H9 (cell line): ENCODE measurements around the gene NFX1. TPM values are rescaled to one million over a fixed set of nuclear protein-coding genes. Genes with fewer than 3 reads are reported as not detected.
"Not testable (repeated sequence)": the region's sequence is repeated elsewhere in the genome, so short reads cannot be mapped to it uniquely, and the experiment has no call there.

Source experiments
- DNase-seq: peaks from one replicate; pipeline ENCODE4 v3.0.0-alpha.2; 2017
- H2AFZ ChIP-seq: one replicate; pipeline ENCODE4 v1.6.1; 2013; ENCODE audit warnings: mild to moderate bottlenecking, low read length, control low read depth, moderate library complexity
- H2AK5ac ChIP-seq: 2 replicates; pipeline ENCODE4 v1.6.1; 2013; ENCODE audit warnings: low read length, control low read depth, mixed read lengths; ENCODE audit not compliant: insufficient read length
- H2BK120ac ChIP-seq: one replicate; pipeline ENCODE4 v1.6.1; 2013; ENCODE audit warnings: low read depth, mild to moderate bottlenecking, low read length, control low read depth, inconsistent platforms; ENCODE audit not compliant: poor library complexity, severe bottlenecking
- H2BK12ac ChIP-seq: 2 replicates; pipeline ENCODE4 v1.6.1; 2013; ENCODE audit warnings: low read length, control low read depth, mixed read lengths, low read depth; ENCODE audit not compliant: insufficient read length
- H2BK15ac ChIP-seq: 2 replicates; pipeline ENCODE4 v1.6.1; 2013; ENCODE audit warnings: low read depth, low read length, control low read depth
- H2BK20ac ChIP-seq: one replicate; pipeline ENCODE4 v1.6.1; 2013; ENCODE audit warnings: low read depth, mild to moderate bottlenecking, low read length, control low read depth, inconsistent platforms; ENCODE audit not compliant: poor library complexity, severe bottlenecking
- H2BK5ac ChIP-seq: 2 replicates; pipeline ENCODE4 v1.6.1; 2013; ENCODE audit warnings: low read length, control low read depth, mixed read lengths; ENCODE audit not compliant: insufficient read length
- H3K14ac ChIP-seq: 2 replicates; pipeline ENCODE4 v1.6.1; 2013; ENCODE audit warnings: low read length, control low read depth; ENCODE audit not compliant: insufficient read depth
- H3K18ac ChIP-seq: 2 replicates; pipeline ENCODE4 v1.6.1; 2013; ENCODE audit warnings: low read depth, mild to moderate bottlenecking, mixed read lengths, low read length, control low read depth; ENCODE audit not compliant: insufficient read length
- H3K23ac ChIP-seq: 2 replicates; pipeline ENCODE4 v1.6.1; 2013; ENCODE audit warnings: low read length, control low read depth, mixed read lengths, low read depth; ENCODE audit not compliant: insufficient read length
- H3K23me2 ChIP-seq: 2 replicates; pipeline ENCODE4 v1.6.1; 2013; ENCODE audit warnings: low read depth, mild to moderate bottlenecking, mixed read lengths, low read length, control low read depth; ENCODE audit not compliant: insufficient read length, poor library complexity, severe bottlenecking
- H3K27ac ChIP-seq: 2 replicates; pipeline ENCODE4 v1.5.1; 2013; ENCODE audit warnings: low read length, control low read depth, mixed read lengths, low read depth; ENCODE audit not compliant: insufficient read length
- H3K27me3 ChIP-seq: 2 replicates; pipeline ENCODE4 v1.6.1; 2013; ENCODE audit warnings: low read length, control low read depth, inconsistent platforms; ENCODE audit not compliant: insufficient read depth
- H3K4ac ChIP-seq: 2 replicates; pipeline ENCODE4 v1.6.1; 2013; ENCODE audit warnings: low read depth, mild to moderate bottlenecking, control low read depth, inconsistent platforms, low read length, moderate library complexity
- H3K4me1 ChIP-seq: 2 replicates; pipeline ENCODE4 v1.6.1; 2013; ENCODE audit warnings: low read length, control low read depth, inconsistent platforms; ENCODE audit not compliant: insufficient read depth
- H3K4me2 ChIP-seq: 2 replicates; pipeline ENCODE4 v1.6.1; 2013; ENCODE audit warnings: low read length, control low read depth, mixed read lengths; ENCODE audit not compliant: insufficient read length, insufficient read depth
- H3K56ac ChIP-seq: 2 replicates; pipeline ENCODE4 v1.6.1; 2013; ENCODE audit warnings: low read depth, mild to moderate bottlenecking, mixed read lengths, low read length, control low read depth; ENCODE audit not compliant: insufficient read length
- H3K79me1 ChIP-seq: 2 replicates; pipeline ENCODE4 v1.6.1; 2013; ENCODE audit warnings: low read depth, mild to moderate bottlenecking, moderate library complexity, low read length, control low read depth, inconsistent platforms; ENCODE audit not compliant: insufficient read depth, poor library complexity, severe bottlenecking
- H3K79me2 ChIP-seq: 2 replicates; pipeline ENCODE4 v1.6.1; 2013; ENCODE audit warnings: low read length, control low read depth, inconsistent platforms; ENCODE audit not compliant: insufficient read depth
- H3K9ac ChIP-seq: 2 replicates; pipeline ENCODE4 v1.6.1; 2013; ENCODE audit warnings: low read length, control low read depth, mixed read lengths; ENCODE audit not compliant: insufficient read length; ENCODE audit errors: extremely low read depth
- H3K9me3 ChIP-seq: one replicate; pipeline ENCODE4 v1.6.1; 2013; ENCODE audit warnings: low read depth, low read length, inconsistent platforms; ENCODE audit not compliant: control insufficient read depth
- H3T11ph ChIP-seq: one replicate; pipeline ENCODE4 v1.6.1; 2013; ENCODE audit warnings: mild to moderate bottlenecking, low read length, control low read depth, inconsistent platforms
- H4K20me1 ChIP-seq: one replicate; pipeline ENCODE4 v1.6.1; 2013; ENCODE audit not compliant: control insufficient read depth, insufficient read length, insufficient read depth
- H4K5ac ChIP-seq: 2 replicates; pipeline ENCODE4 v1.6.1; 2013; ENCODE audit warnings: low read depth, mild to moderate bottlenecking, mixed read lengths, low read length, control low read depth; ENCODE audit not compliant: insufficient read length
- H4K8ac ChIP-seq: replicated peaks from 2 replicates; pipeline ENCODE4 v1.6.1; 2013; ENCODE audit warnings: low read length, control low read depth, mixed read lengths, low read depth; ENCODE audit not compliant: insufficient read length
- H4K91ac ChIP-seq: 2 replicates; pipeline ENCODE4 v1.6.1; 2013; ENCODE audit warnings: low read depth, mild to moderate bottlenecking, moderate library complexity, mixed read lengths, low read length, control low read depth; ENCODE audit not compliant: insufficient read length
- H3K27ac Mint-ChIP-seq, 3 experiments: 2 replicates in 2 of 3; 3 replicates in 1 of 3; pipeline ENCODE4 v1.8.0; 2020 to 2021; ENCODE audit warnings: mixed read lengths in 3 of 3, mild to moderate bottlenecking in 1 of 3, moderate library complexity in 1 of 3
- H3K27me3 Mint-ChIP-seq: 2 replicates; pipeline ENCODE4 v1.8.0; 2021; ENCODE audit warnings: low read depth, mild to moderate bottlenecking, moderate library complexity, mixed read lengths
- H3K36me3 Mint-ChIP-seq, 3 experiments: 2 replicates in 2 of 3; 3 replicates in 1 of 3; pipeline ENCODE4 v1.8.0; 2020 to 2021; ENCODE audit warnings: low read depth in 3 of 3, mixed read lengths in 3 of 3; ENCODE audit not compliant: insufficient read depth in 1 of 3
- H3K4me1 Mint-ChIP-seq, 2 experiments: 2 replicates each; pipeline ENCODE4 v1.8.0; 2020; ENCODE audit warnings: mixed read lengths in 2 of 2
- H3K4me3 Mint-ChIP-seq, 2 experiments: 2 replicates in 1 of 2; 3 replicates in 1 of 2; pipeline ENCODE4 v1.8.0; 2020 to 2021; ENCODE audit warnings: mild to moderate bottlenecking in 2 of 2, mixed read lengths in 2 of 2, moderate library complexity in 1 of 2
- H3K9me3 Mint-ChIP-seq, 2 experiments: 2 replicates in 1 of 2; 3 replicates in 1 of 2; pipeline ENCODE4 v1.8.0; 2020; ENCODE audit warnings: mild to moderate bottlenecking in 2 of 2, mixed read lengths in 2 of 2, moderate library complexity in 1 of 2
- CTCF ChIP-seq: fragments of 200-600 bp; sonication (generic); conservative IDR thresholded peaks from 3 replicates; pipeline ENCODE4 v1.8.0; 2021; ENCODE audit warnings: antibody characterized with exemption, mild to moderate bottlenecking
- WGBS: extraction: QIAGEN DNeasy Blood & Tissue Kit; methylation state at CpG from one replicate; pipeline ENCODE4 v1.1.7; 2013; ENCODE audit warnings: missing lambda C conversion rate, low lambda C conversion rate, mixed read lengths; ENCODE audit not compliant: insufficient read length; ENCODE audit errors: extremely low coverage; 5-methylcytosine and 5-hydroxymethylcytosine counted together
- total RNA-seq: library from RNA; stranded (reverse); gene quantifications from 2 replicates; pipeline ENCODE4 v1.2.1, GENCODE V29; 2021

NFX1 gene
- total RNA-seq, 1 experiment from 2014 or later = 35.1 TPM

GRCh38 chr9:33355933-33356332 lies 65.6 kb downstream of the NFX1 start:
- TF ChIP-seq CTCF = no peak
- no peak overlapping the region for H2AFZ ChIP-seq
- H4K5ac ChIP-seq = no peak overlapping the region
- no peak overlapping the region for H2BK15ac ChIP-seq
- no peaks in the 10 kb centered on the region for H3K4me1 Mint-ChIP-seq
- H3K18ac ChIP-seq = no peak overlapping the region
- no peak overlapping the region for H4K91ac ChIP-seq
- no peaks in the 10 kb centered on the region for H3K79me2 ChIP-seq
- H3K27ac ChIP-seq = no peak overlapping the region
- H3K27me3 Mint-ChIP-seq = no peaks in the 10 kb centered on the region
- H3K9me3 Mint-ChIP-seq = no peaks in the 10 kb centered on the region
- no peaks in the 10 kb centered on the region for H3K79me1 ChIP-seq
- H3K9me3 ChIP-seq = no peaks in the 10 kb centered on the region
- no peak overlapping the region for H3K4ac ChIP-seq
- no peak overlapping the region for H3K4me3 Mint-ChIP-seq
- no peaks in the 10 kb centered on the region for H4K20me1 ChIP-seq
- H4K8ac ChIP-seq = no peak overlapping the region
- no peak overlapping the region for H2BK5ac ChIP-seq
- H3K14ac ChIP-seq = no peak overlapping the region
- H2BK120ac ChIP-seq = no peak overlapping the region
- no peaks in the 10 kb centered on the region for H3K27me3 ChIP-seq
- DNase-seq = no peak
- H3K23me2 ChIP-seq = no peaks in the 10 kb centered on the region
- no peak overlapping the region for H3K27ac Mint-ChIP-seq
- no peak overlapping the region for H3K56ac ChIP-seq
- no peak overlapping the region for H3K9ac ChIP-seq
- no peak overlapping the region for H3K23ac ChIP-seq
- no peak overlapping the region for H3K4me2 ChIP-seq
- no peak overlapping the region for H2BK12ac ChIP-seq
- H2BK20ac ChIP-seq = no peak overlapping the region
- H3T11ph ChIP-seq = no peak overlapping the region
- peaks cover 3 to 18% (median 6%) of the 10 kb centered on the region in 3 experiments; a peak in 3 of 7 replicates for H3K36me3 Mint-ChIP-seq
- no CpG with 5 or more reads among the region's 1 CpG for WGBS
- H2AK5ac ChIP-seq = no peak overlapping the region
- no peaks in the 10 kb centered on the region for H3K4me1 ChIP-seq

- not testable (repeated sequence) for H3K23ac ChIP-seq, H2BK120ac ChIP-seq, H3K9me3 Mint-ChIP-seq, H3K4me3 Mint-ChIP-seq, H3K56ac ChIP-seq, H3K27ac Mint-ChIP-seq, H3K4me2 ChIP-seq, H4K5ac ChIP-seq, H2BK12ac ChIP-seq, H3K9me3 ChIP-seq, H3K27me3 Mint-ChIP-seq, H2BK15ac ChIP-seq, H4K8ac ChIP-seq, H4K91ac ChIP-seq, H3K4me1 Mint-ChIP-seq, H3K27ac ChIP-seq, H3K18ac ChIP-seq, DNase-seq, H3K27me3 ChIP-seq, H3K14ac ChIP-seq, H3K79me1 ChIP-seq, H2AK5ac ChIP-seq, H3K4me1 ChIP-seq, H3T11ph ChIP-seq, H3K4ac ChIP-seq, H4K20me1 ChIP-seq, H2AFZ ChIP-seq, H2BK5ac ChIP-seq, H3K23me2 ChIP-seq, H2BK20ac ChIP-seq, H3K9ac ChIP-seq, H3K79me2 ChIP-seq
- no CpG with 5 or more reads among the region's 3 CpGs for WGBS
- peaks cover 2 to 18% (median 3%) of the 10 kb centered on the region in 3 experiments; a peak in 3 of 7 replicates for H3K36me3 Mint-ChIP-seq
Observed at GRCh38 chr9:33358641-33359040, 68.3 kb downstream of the NFX1 start.
